Choroid plexus epithelial cell (primary cell): ENCODE data around the gene DEAF1.
A peak's percentile ranks its signal among the peaks of the same experiment; 100 is the strongest.

ENCODE experiments used
- DNase-seq: peaks from one replicate; pipeline ENCODE4 v3.0.0-alpha.2; 2010; ENCODE audit warnings: low read depth
- H3K4me3 ChIP-seq: 2 replicates; pipeline ENCODE4 v1.5.1; 2011; ENCODE audit warnings: low read depth, mild to moderate bottlenecking, control low read depth, low read length, moderate library complexity
- CTCF ChIP-seq: conservative IDR thresholded peaks from 2 replicates; pipeline ENCODE4 v1.5.1; 2011; ENCODE audit warnings: low read depth, mild to moderate bottlenecking, control low read depth, inconsistent platforms, low read length, moderate library complexity

Gene DEAF1

GRCh38 chr11:665062-665703 lies 29.8 kb downstream of the DEAF1 start:
- H3K4me3 ChIP-seq: no peak overlapping the region
- no peak for TF ChIP-seq CTCF
- peak; percentile 16 for DNase-seq

GRCh38 chr11:662689-663274 lies 32.2 kb downstream of the DEAF1 start:
- no peak overlapping the region for H3K4me3 ChIP-seq
- DNase-seq: peak; percentile 63
- TF ChIP-seq CTCF: peak; percentile 84

- no peak overlapping the region for H3K4me3 ChIP-seq
- DNase-seq: no peak
- no peak for TF ChIP-seq CTCF
These were observed 34.2 kb downstream of the DEAF1 start for GRCh38 chr11:660681-661444.

- TF ChIP-seq CTCF: no peak
- DNase-seq: no peak
- H3K4me3 ChIP-seq: no peak overlapping the region
These were observed 34.7 kb downstream of the DEAF1 start for GRCh38 chr11:660281-660680.

- TF ChIP-seq CTCF: no peak
- DNase-seq: no peak
- no peak overlapping the region for H3K4me3 ChIP-seq
These were observed 35.4 kb downstream of the DEAF1 start for GRCh38 chr11:659532-660085.

- no peak for DNase-seq
- TF ChIP-seq CTCF: no peak
- H3K4me3 ChIP-seq: no peak overlapping the region
These were observed 37.3 kb downstream of the DEAF1 start for GRCh38 chr11:657691-658126.
